ENCODE measurements around the gene ARL17B.
"Not testable (repeated sequence)": the region's sequence is repeated elsewhere in the genome, so short reads cannot be mapped to it uniquely, and the experiment has no call there.

The ARL17B gene

GRCh38 chr17:46287587-46287986 is 74.0 kb downstream of the ARL17B start:
- DNase-seq, result not testable (repeated sequence)

- peak; percentile 80 for DNase-seq
Measured at GRCh38 chr17:46286764-46287221, 74.8 kb downstream of the ARL17B start.

- DNase-seq, result not testable (repeated sequence)
Measured at GRCh38 chr17:46285500-46285899, 76.1 kb downstream of the ARL17B start.

- not testable (repeated sequence) for DNase-seq
Measured at GRCh38 chr17:46284467-46284866, 77.1 kb downstream of the ARL17B start.

GRCh38 chr17:46282635-46283034 is 78.9 kb downstream of the ARL17B start:
- not testable (repeated sequence) for DNase-seq

- DNase-seq, result not testable (repeated sequence)
Measured at GRCh38 chr17:46281336-46281735, 80.2 kb downstream of the ARL17B start.

- not testable (repeated sequence) for DNase-seq
Measured at GRCh38 chr17:46276728-46277479, 84.7 kb downstream of the ARL17B start.

GRCh38 chr17:46274238-46274637 is 87.3 kb downstream of the ARL17B start:
- no peak for DNase-seq

- DNase-seq, result no peak
Measured at GRCh38 chr17:46273541-46274236, 87.9 kb downstream of the ARL17B start.

GRCh38 chr17:46270032-46270431 is 91.5 kb downstream of the ARL17B start:
- DNase-seq, result no peak

GRCh38 chr17:46266656-46267544 is 94.7 kb downstream of the ARL17B start:
- DNase-seq, result peak; percentile 80 to 88

- not testable (repeated sequence) for DNase-seq
Measured at GRCh38 chr17:46266063-46266655, 95.4 kb downstream of the ARL17B start.

GRCh38 chr17:46264456-46265198 is 96.9 kb downstream of the ARL17B start:
- no peak for DNase-seq

GRCh38 chr17:46262271-46262670 is 99.3 kb downstream of the ARL17B start:
- DNase-seq, result no peak

- DNase-seq, result not testable (repeated sequence)
Measured at GRCh38 chr17:46259845-46260661, 101.5 kb downstream of the ARL17B start.

GRCh38 chr17:46256369-46256768 is 105.2 kb downstream of the ARL17B start:
- not testable (repeated sequence) for DNase-seq

GRCh38 chr17:46254215-46254614 is 107.4 kb downstream of the ARL17B start:
- not testable (repeated sequence) for DNase-seq

GRCh38 chr17:46253722-46254121 is 107.8 kb downstream of the ARL17B start:
- peak; percentile 79 for DNase-seq

- not testable (repeated sequence) for DNase-seq
Measured at GRCh38 chr17:46252804-46253203, 108.8 kb downstream of the ARL17B start.

- not testable (repeated sequence) for DNase-seq
Measured at GRCh38 chr17:46249153-46249552, 112.4 kb downstream of the ARL17B start.

All from AML-193 (cell line).